Measurements from ENCODE around the gene SCARB1. TPM values are rescaled to one million over a fixed set of nuclear protein-coding genes. Genes with fewer than 3 reads are reported as not detected.
A peak's percentile ranks its signal among the peaks of the same experiment; 100 is the strongest.

SCARB1 gene
- total and polyA plus RNA-seq, 9 donors = 7.3 to 35.5 (median 25.7) TPM

- DNase-seq = no peak
- Histone ChIP-seq H3K27me3 (ENCODE audit: control insufficient read depth, insufficient read depth, low read length) (peaks cover 5% of the 10 kb centered on the region), H3K9me3 (replicated peaks; ENCODE audit: control insufficient read depth, low read depth, low read length) (no peaks in the 10 kb centered on the region), H3K27ac (ENCODE audit: low read length) (no peak overlapping the region), H3K36me3 (ENCODE audit: control insufficient read depth, insufficient read depth, low read length) (no peaks in the 10 kb centered on the region), H3K4me1 (ENCODE audit: control insufficient read depth, insufficient read depth, low read length) (peaks cover 32% of the 10 kb centered on the region), H3K4me3 (ENCODE audit: low read length) (no peak overlapping the region)
- WGBS (ENCODE audit: insufficient coverage) = 85% methylated on average over 5 of the region's 7 CpGs
Measured at GRCh38 chr12:124865728-124866127, 2.1 kb upstream of the SCARB1 start.

- no peak for DNase-seq
Measured at GRCh38 chr12:124864326-124864752, 675 bp upstream of the SCARB1 start.

GRCh38 chr12:124862768-124863415, 772 bp downstream of the SCARB1 start:
- 10% methylated on average over 22 of the region's 22 CpGs for WGBS (ENCODE audit: insufficient coverage)
- Histone ChIP-seq H3K9me3 (replicated peaks; ENCODE audit: control insufficient read depth, low read depth, low read length) (no peaks in the 10 kb centered on the region), H3K27me3 (ENCODE audit: control insufficient read depth, insufficient read depth, low read length) (peaks cover 2% of the 10 kb centered on the region), H3K4me1 (ENCODE audit: control insufficient read depth, insufficient read depth, low read length) (peaks cover 28% of the 10 kb centered on the region), H3K36me3 (ENCODE audit: control insufficient read depth, insufficient read depth, low read length) (peaks cover 3% of the 10 kb centered on the region), H3K27ac (ENCODE audit: low read length) (no peak overlapping the region), H3K4me3 (ENCODE audit: low read length) (peak overlapping the region; percentile 58)
- DNase-seq = no peak

More at GRCh38 chr12:124864326-124864752, 675 bp upstream of the SCARB1 start:
- Histone ChIP-seq H3K27ac (ENCODE audit: low read length) (peak overlapping the region; percentile 67), H3K4me3 (ENCODE audit: low read length) (peak overlapping the region; percentile 58), H3K36me3 (ENCODE audit: control insufficient read depth, insufficient read depth, low read length) (peaks cover 3% of the 10 kb centered on the region), H3K9me3 (replicated peaks; ENCODE audit: control insufficient read depth, low read depth, low read length) (no peaks in the 10 kb centered on the region), H3K27me3 (ENCODE audit: control insufficient read depth, insufficient read depth, low read length) (peaks cover 5% of the 10 kb centered on the region), H3K4me1 (ENCODE audit: control insufficient read depth, insufficient read depth, low read length) (peaks cover 32% of the 10 kb centered on the region)
- 89% methylated on average over 11 of the region's 14 CpGs for WGBS (ENCODE audit: insufficient coverage)

GRCh38 chr12:124861898-124862676, 1.6 kb downstream of the SCARB1 start:
- H3K4me1 ChIP-seq (ENCODE audit: control insufficient read depth, insufficient read depth, low read length) = peaks cover 28% of the 10 kb centered on the region
- peaks cover 2% of the 10 kb centered on the region for H3K27me3 ChIP-seq (ENCODE audit: control insufficient read depth, insufficient read depth, low read length)
- peak overlapping the region; percentile 1 for H3K27ac ChIP-seq (ENCODE audit: low read length)
- no peak overlapping the region for H3K4me3 ChIP-seq (ENCODE audit: low read length)
- H3K9me3 ChIP-seq (replicated peaks; ENCODE audit: control insufficient read depth, low read depth, low read length) = no peaks in the 10 kb centered on the region
- no peak for DNase-seq
- 77% methylated on average over 6 of the region's 8 CpGs for WGBS (ENCODE audit: insufficient coverage)
- H3K36me3 ChIP-seq (ENCODE audit: control insufficient read depth, insufficient read depth, low read length) = peaks cover 6% of the 10 kb centered on the region

- H3K36me3 ChIP-seq (ENCODE audit: control insufficient read depth, insufficient read depth, low read length) = peaks cover 6% of the 10 kb centered on the region
- no peak overlapping the region for H3K4me3 ChIP-seq (ENCODE audit: low read length)
- peak overlapping the region; percentile 1 for H3K27ac ChIP-seq (ENCODE audit: low read length)
- no peaks in the 10 kb centered on the region for H3K27me3 ChIP-seq (ENCODE audit: control insufficient read depth, insufficient read depth, low read length)
- DNase-seq = peak; percentile 89
- peaks cover 33% of the 10 kb centered on the region for H3K4me1 ChIP-seq (ENCODE audit: control insufficient read depth, insufficient read depth, low read length)
- no peaks in the 10 kb centered on the region for H3K9me3 ChIP-seq (replicated peaks; ENCODE audit: control insufficient read depth, low read depth, low read length)
- WGBS (ENCODE audit: insufficient coverage) = 26% methylated on average over 3 of the region's 9 CpGs
Measured at GRCh38 chr12:124861492-124861891, 2.2 kb downstream of the SCARB1 start.

GRCh38 chr12:124857921-124858461, 5.7 kb downstream of the SCARB1 start:
- Histone ChIP-seq H3K36me3 (ENCODE audit: control insufficient read depth, insufficient read depth, low read length) (peaks cover 6% of the 10 kb centered on the region), H3K4me1 (ENCODE audit: control insufficient read depth, insufficient read depth, low read length) (peaks cover 41% of the 10 kb centered on the region), H3K4me3 (ENCODE audit: low read length) (no peak overlapping the region), H3K9me3 (replicated peaks; ENCODE audit: control insufficient read depth, low read depth, low read length) (no peaks in the 10 kb centered on the region), H3K27ac (ENCODE audit: low read length) (no peak overlapping the region), H3K27me3 (ENCODE audit: control insufficient read depth, insufficient read depth, low read length) (no peaks in the 10 kb centered on the region)
- no peak for DNase-seq
- WGBS (ENCODE audit: insufficient coverage) = 79% methylated on average over 10 of the region's 11 CpGs

- no peak for DNase-seq
- Histone ChIP-seq H3K27me3 (ENCODE audit: control insufficient read depth, insufficient read depth, low read length) (no peaks in the 10 kb centered on the region), H3K4me3 (ENCODE audit: low read length) (no peak overlapping the region), H3K4me1 (ENCODE audit: control insufficient read depth, insufficient read depth, low read length) (peaks cover 29% of the 10 kb centered on the region), H3K27ac (ENCODE audit: low read length) (peak overlapping the region; percentile 72), H3K9me3 (replicated peaks; ENCODE audit: control insufficient read depth, low read depth, low read length) (no peaks in the 10 kb centered on the region), H3K36me3 (ENCODE audit: control insufficient read depth, insufficient read depth, low read length) (peaks cover 6% of the 10 kb centered on the region)
- 91% methylated on average over 10 of the region's 14 CpGs for WGBS (ENCODE audit: insufficient coverage)
Measured at GRCh38 chr12:124856842-124857178, 6.9 kb downstream of the SCARB1 start.

- peak; percentile 73 for DNase-seq
- no peaks in the 10 kb centered on the region for H3K9me3 ChIP-seq (replicated peaks; ENCODE audit: control insufficient read depth, low read depth, low read length)
- H3K27me3 ChIP-seq (ENCODE audit: control insufficient read depth, insufficient read depth, low read length) = no peaks in the 10 kb centered on the region
- 74% methylated on average over 10 of the region's 16 CpGs for WGBS (ENCODE audit: insufficient coverage)
- H3K36me3 ChIP-seq (ENCODE audit: control insufficient read depth, insufficient read depth, low read length) = peaks cover 6% of the 10 kb centered on the region
- peaks cover 24% of the 10 kb centered on the region for H3K4me1 ChIP-seq (ENCODE audit: control insufficient read depth, insufficient read depth, low read length)
- H3K4me3 ChIP-seq (ENCODE audit: low read length) = no peak overlapping the region
- peak overlapping the region; percentile 72 for H3K27ac ChIP-seq (ENCODE audit: low read length)
Measured at GRCh38 chr12:124856132-124856841, 7.4 kb downstream of the SCARB1 start.

- Histone ChIP-seq H3K9me3 (replicated peaks; ENCODE audit: control insufficient read depth, low read depth, low read length) (no peaks in the 10 kb centered on the region), H3K4me3 (ENCODE audit: low read length) (no peak overlapping the region), H3K4me1 (ENCODE audit: control insufficient read depth, insufficient read depth, low read length) (peaks cover 23% of the 10 kb centered on the region), H3K27ac (ENCODE audit: low read length) (peak overlapping the region; percentile 29), H3K27me3 (ENCODE audit: control insufficient read depth, insufficient read depth, low read length) (no peaks in the 10 kb centered on the region), H3K36me3 (ENCODE audit: control insufficient read depth, insufficient read depth, low read length) (peaks cover 6% of the 10 kb centered on the region)
- DNase-seq = no peak
- 72% methylated on average over 7 of the region's 15 CpGs for WGBS (ENCODE audit: insufficient coverage)
Measured at GRCh38 chr12:124855275-124855957, 8.2 kb downstream of the SCARB1 start.

All from muscle of leg (tissue), 11 donors.